ENCODE results near the gene CLEC16A. TPM values are rescaled to one million over a fixed set of nuclear protein-coding genes. Genes with fewer than 3 reads are reported as not detected.
"Not testable (repeated sequence)": the region's sequence is repeated elsewhere in the genome, so short reads cannot be mapped to it uniquely, and the experiment has no call there.

The CLEC16A gene
- total RNA-seq, 2 experiments from 2014 or later = 30.9 to 35.1 TPM

GRCh38 chr16:10929097-10929496 lies 15.3 kb upstream of the CLEC16A start:
- H3K27ac Mint-ChIP-seq, CTCF ChIA-PET, H3K4me3 Mint-ChIP-seq, POLR2A ChIA-PET, DNase-seq, H3K27me3 Mint-ChIP-seq, H3K9me3 Mint-ChIP-seq: not testable (repeated sequence)
- peaks cover 28% of the 10 kb centered on the region for H3K36me3 Mint-ChIP-seq (ENCODE audit: low read depth)
- H3K4me1 Mint-ChIP-seq = peaks cover 20% of the 10 kb centered on the region

GRCh38 chr16:10929853-10930754 lies 14.3 kb upstream of the CLEC16A start:
- Mint-ChIP-seq H3K9me3 (no peaks in the 10 kb centered on the region), H3K27me3 (no peaks in the 10 kb centered on the region), H3K36me3 (ENCODE audit: low read depth) (peaks cover 22% of the 10 kb centered on the region), H3K4me1 (peaks cover 27% of the 10 kb centered on the region), H3K4me3 (no peak overlapping the region), H3K27ac (peak overlapping the region; percentile 38)
- ChIA-PET POLR2A (no interaction called here), CTCF (interaction anchor here (1.2 to 1.5 kb wide), 2 partner anchors 11 kb away, joined by 3 to 5 read pairs; no protein-coding TSS in a partner anchor)
- DNase-seq = no peak

- DNase-seq = no peak
- no peak overlapping the region for H3K27ac Mint-ChIP-seq
- peaks cover 21% of the 10 kb centered on the region for H3K36me3 Mint-ChIP-seq (ENCODE audit: low read depth)
- no peaks in the 10 kb centered on the region for H3K9me3 Mint-ChIP-seq
- peaks cover 32% of the 10 kb centered on the region for H3K4me1 Mint-ChIP-seq
- POLR2A ChIA-PET = no interaction called here
- CTCF ChIA-PET = interaction anchor here (1.2 to 1.5 kb wide), 2 partner anchors 10 to 12 kb away, joined by 3 to 5 read pairs; no protein-coding TSS in a partner anchor
- H3K27me3 Mint-ChIP-seq = no peaks in the 10 kb centered on the region
- no peak overlapping the region for H3K4me3 Mint-ChIP-seq
These were observed 13.6 kb upstream of the CLEC16A start for GRCh38 chr16:10930755-10931093.

- H3K4me1 Mint-ChIP-seq = peaks cover 35% of the 10 kb centered on the region
- H3K4me3 Mint-ChIP-seq = no peak overlapping the region
- DNase-seq = no peak
- H3K9me3 Mint-ChIP-seq = no peaks in the 10 kb centered on the region
- H3K36me3 Mint-ChIP-seq (ENCODE audit: low read depth) = peaks cover 21% of the 10 kb centered on the region
- ChIA-PET POLR2A (no interaction called here), CTCF (interaction anchor here (0.7 to 1.5 kb wide), 3 partner anchors 10 to 97 kb away, joined by 3 to 5 read pairs (median 3); no protein-coding TSS in a partner anchor)
- H3K27me3 Mint-ChIP-seq = no peaks in the 10 kb centered on the region
- H3K27ac Mint-ChIP-seq = no peak overlapping the region
These were observed 13.2 kb upstream of the CLEC16A start for GRCh38 chr16:10931134-10931533.

- H3K4me1 Mint-ChIP-seq = peaks cover 45% of the 10 kb centered on the region
- no peak overlapping the region for H3K4me3 Mint-ChIP-seq
- H3K27me3 Mint-ChIP-seq = no peaks in the 10 kb centered on the region
- no peaks in the 10 kb centered on the region for H3K9me3 Mint-ChIP-seq
- POLR2A ChIA-PET = no interaction called here
- peaks cover 23% of the 10 kb centered on the region for H3K36me3 Mint-ChIP-seq (ENCODE audit: low read depth)
- no peak for DNase-seq
- CTCF ChIA-PET = interaction anchor here (0.6 to 0.9 kb wide), 2 partner anchors 9 to 195 kb away, joined by 3 to 4 read pairs; no protein-coding TSS in a partner anchor
- no peak overlapping the region for H3K27ac Mint-ChIP-seq
These were observed 12.3 kb upstream of the CLEC16A start for GRCh38 chr16:10931977-10932632.

- ChIA-PET POLR2A (no interaction called here), CTCF (interaction anchor here (0.6 kb wide), 1 partner anchor 196 kb away, joined by 3 read pairs; no protein-coding TSS in a partner anchor)
These were observed 11.2 kb upstream of the CLEC16A start for GRCh38 chr16:10932959-10933710.

GRCh38 chr16:10933865-10934264 lies 10.5 kb upstream of the CLEC16A start:
- Mint-ChIP-seq H3K9me3 (no peaks in the 10 kb centered on the region), H3K27ac (no peak overlapping the region), H3K4me3 (no peak overlapping the region), H3K4me1 (peaks cover 62% of the 10 kb centered on the region), H3K27me3 (no peaks in the 10 kb centered on the region), H3K36me3 (ENCODE audit: low read depth) (peaks cover 24% of the 10 kb centered on the region)
- POLR2A ChIA-PET = no interaction called here
- CTCF ChIA-PET = no interaction called here
- no peak for DNase-seq

More at GRCh38 chr16:10932959-10933710, 11.2 kb upstream of the CLEC16A start:
- Mint-ChIP-seq H3K27me3 (no peaks in the 10 kb centered on the region), H3K27ac (no peak overlapping the region), H3K9me3 (no peaks in the 10 kb centered on the region), H3K36me3 (ENCODE audit: low read depth) (peaks cover 18% of the 10 kb centered on the region), H3K4me1 (peaks cover 55% of the 10 kb centered on the region), H3K4me3 (no peak overlapping the region)
- DNase-seq = no peak

GRCh38 chr16:10934325-10935107 lies 9.8 kb upstream of the CLEC16A start:
- H3K27me3 Mint-ChIP-seq = no peaks in the 10 kb centered on the region
- CTCF ChIA-PET = interaction anchor here (1.0 kb wide), 1 partner anchor 7 kb away, joined by 3 read pairs; no protein-coding TSS in a partner anchor
- H3K36me3 Mint-ChIP-seq (ENCODE audit: low read depth) = peaks cover 27% of the 10 kb centered on the region
- DNase-seq = no peak
- H3K9me3 Mint-ChIP-seq = no peaks in the 10 kb centered on the region
- H3K4me1 Mint-ChIP-seq = peaks cover 69% of the 10 kb centered on the region
- no peak overlapping the region for H3K27ac Mint-ChIP-seq
- H3K4me3 Mint-ChIP-seq = no peak overlapping the region
- POLR2A ChIA-PET = no interaction called here

GRCh38 chr16:10935226-10935915 lies 9.0 kb upstream of the CLEC16A start:
- Mint-ChIP-seq H3K27me3 (no peaks in the 10 kb centered on the region), H3K4me1 (peaks cover 73% of the 10 kb centered on the region), H3K27ac (no peak overlapping the region), H3K4me3 (no peak overlapping the region), H3K36me3 (ENCODE audit: low read depth) (peaks cover 31% of the 10 kb centered on the region), H3K9me3 (no peaks in the 10 kb centered on the region)
- CTCF ChIA-PET = interaction anchor here (1.0 kb wide), 1 partner anchor 8 kb away, joined by 3 read pairs; no protein-coding TSS in a partner anchor
- DNase-seq = no peak
- POLR2A ChIA-PET = interaction anchor here (0.6 kb wide), 1 partner anchor 8 kb away, joined by 3 read pairs; no protein-coding TSS in a partner anchor

GRCh38 chr16:10936272-10936984 lies 7.9 kb upstream of the CLEC16A start:
- H3K27ac Mint-ChIP-seq = no peak overlapping the region
- H3K4me1 Mint-ChIP-seq = peaks cover 79% of the 10 kb centered on the region
- no peak overlapping the region for H3K4me3 Mint-ChIP-seq
- ChIA-PET POLR2A (no interaction called here), CTCF (interaction anchor here (1.3 to 2.1 kb wide), 3 partner anchors 18 to 199 kb away, joined by 3 to 9 read pairs (median 4); no protein-coding TSS in a partner anchor)
- peaks cover 35% of the 10 kb centered on the region for H3K36me3 Mint-ChIP-seq (ENCODE audit: low read depth)
- no peak for DNase-seq
- no peaks in the 10 kb centered on the region for H3K9me3 Mint-ChIP-seq
- H3K27me3 Mint-ChIP-seq = no peaks in the 10 kb centered on the region

Measured in activated CD4-positive, alpha-beta T cell treated with anti-CD3 and anti-CD28 coated beads, Interleukin-2, amount 10 ng/mL, durations not matched to agents 7 days and 5 days (primary cell).